GM18873 (cell line): ENCODE results near the gene SLC35A1.

Experiments used
- ATAC-seq: cut with Tn5 transposase; IDR thresholded peaks from one replicate; pipeline ENCODE4 v1.9.1; 2021; ENCODE audit warnings: mild to moderate bottlenecking, moderate library complexity, moderate number of reproducible peaks; ENCODE audit not compliant: unreplicated experiment, low FRiP score

Gene SLC35A1

DNA sequence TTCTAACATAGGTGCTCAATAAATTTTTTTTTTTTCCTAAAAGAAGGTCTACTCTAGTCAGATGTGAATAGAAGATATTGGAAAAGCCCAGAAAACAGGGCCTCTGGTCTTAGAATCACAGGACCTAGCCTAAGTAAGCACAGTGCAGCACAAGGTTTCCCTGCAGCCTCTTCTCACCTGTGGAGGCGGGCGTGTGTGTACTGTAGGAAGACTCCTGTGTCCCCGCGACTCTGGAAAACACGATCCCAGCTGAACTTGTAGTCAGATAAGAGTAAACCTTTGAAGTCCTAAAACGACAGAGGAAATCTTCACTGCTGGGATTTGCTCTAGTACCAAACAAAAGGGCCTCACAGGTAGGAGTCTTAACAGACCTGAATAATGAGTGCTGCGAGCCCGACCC, 45.7 kb downstream of the SLC35A1 start:
- no peak for ATAC-seq

DNA sequence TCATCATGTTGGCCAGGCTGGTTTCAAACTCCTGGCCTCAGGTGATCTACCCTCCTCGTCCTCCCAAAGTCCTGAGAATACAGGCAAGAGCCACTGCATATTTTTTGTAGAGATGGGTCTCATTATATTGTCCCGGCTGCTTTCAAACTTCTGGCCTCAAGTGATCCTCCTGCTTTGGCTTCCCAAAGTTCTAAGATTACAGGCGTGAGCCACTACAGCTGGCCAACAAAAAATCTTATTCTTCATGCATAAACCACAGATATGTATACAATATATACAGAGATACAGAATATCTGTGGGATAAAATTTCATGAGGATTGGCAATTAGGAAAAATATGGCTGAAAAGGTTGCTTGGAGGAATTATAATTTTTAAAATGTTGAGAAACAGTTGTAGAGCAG, 49.9 kb downstream of the SLC35A1 start:
- no peak for ATAC-seq

DNA sequence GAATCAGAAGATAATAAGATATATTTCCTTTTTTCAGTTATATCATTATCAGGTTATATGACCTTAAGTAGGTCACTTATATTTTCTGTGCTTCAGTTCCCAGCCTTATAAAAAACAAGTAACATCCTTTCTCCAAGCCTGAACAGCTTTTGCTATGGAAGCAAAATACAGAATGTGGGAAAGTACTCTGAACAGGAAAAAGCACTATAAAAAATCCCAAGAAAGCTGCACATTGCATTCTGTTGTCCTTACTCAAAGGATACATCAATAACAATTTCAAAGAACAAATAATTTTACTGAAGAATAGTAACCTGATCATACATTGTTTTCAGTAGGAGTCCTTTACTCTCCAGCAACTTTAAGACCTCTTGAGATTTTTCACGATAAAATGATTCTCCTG, 56.4 kb downstream of the SLC35A1 start:
- no peak for ATAC-seq

DNA sequence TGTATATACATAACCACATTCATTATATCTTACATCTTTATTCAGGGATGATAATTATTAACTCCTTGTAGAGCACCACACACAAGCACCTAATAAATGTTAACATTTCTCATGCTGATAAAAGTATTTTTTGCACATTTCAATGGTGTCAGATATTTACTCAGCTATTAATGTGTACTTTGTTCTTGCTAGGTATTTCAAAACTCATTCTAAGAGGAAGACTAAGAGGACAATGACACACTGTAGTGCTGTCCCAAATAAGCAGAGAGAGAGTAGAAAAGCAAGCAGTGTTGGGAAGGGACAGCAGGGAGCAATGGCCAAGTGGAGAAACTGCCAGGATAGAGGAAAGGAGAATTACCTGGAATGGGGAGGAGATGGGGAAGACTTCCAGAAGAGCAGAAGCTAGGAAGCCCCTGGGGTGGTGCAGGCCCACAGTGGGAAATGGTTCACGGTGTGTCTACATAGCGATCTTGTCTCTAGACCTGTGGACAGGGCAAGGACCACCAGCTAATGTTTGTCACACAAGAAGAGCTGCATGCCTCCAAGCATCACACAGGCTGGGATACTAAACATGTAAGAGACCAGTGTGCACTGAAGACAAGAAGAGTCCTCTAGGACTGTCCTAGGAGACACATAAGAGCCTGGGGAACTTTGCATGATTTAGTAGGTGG, 61.7 kb downstream of the SLC35A1 start:
- no peak for ATAC-seq

DNA sequence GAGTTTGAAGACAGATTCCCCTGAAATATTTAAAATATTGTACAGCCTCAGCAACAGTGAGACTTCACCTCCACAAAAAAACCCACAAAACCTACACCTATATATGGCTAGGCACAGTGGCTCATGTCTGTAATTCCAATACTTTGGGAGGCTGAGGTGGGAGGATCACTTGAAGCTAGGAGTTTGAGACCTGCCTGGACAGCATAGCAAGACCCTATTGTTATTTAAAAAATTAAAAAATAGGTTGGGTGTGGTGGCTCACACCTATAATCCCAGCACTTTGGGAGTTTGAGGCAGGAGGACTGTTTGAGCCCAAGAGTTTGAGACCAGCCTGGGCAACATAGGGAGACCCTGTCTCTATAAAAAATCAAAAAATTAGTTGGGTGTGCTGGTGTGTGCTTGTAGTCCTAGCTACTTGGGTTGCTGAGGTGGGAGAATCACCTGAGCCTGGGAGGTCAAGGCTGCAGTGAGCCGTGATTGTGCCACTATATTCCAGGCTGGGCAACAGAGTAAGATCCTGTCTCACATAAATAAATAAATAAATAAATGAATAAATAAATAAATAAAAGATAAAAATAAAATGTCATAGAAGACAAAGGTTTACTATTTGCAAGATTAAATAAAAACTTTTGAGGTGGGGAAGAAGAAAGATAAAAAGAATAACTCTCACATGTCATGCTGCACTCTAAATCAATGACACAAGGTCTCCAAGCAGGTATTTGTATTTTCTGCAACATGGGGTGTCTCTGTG, 65.9 kb downstream of the SLC35A1 start:
- no peak for ATAC-seq

DNA sequence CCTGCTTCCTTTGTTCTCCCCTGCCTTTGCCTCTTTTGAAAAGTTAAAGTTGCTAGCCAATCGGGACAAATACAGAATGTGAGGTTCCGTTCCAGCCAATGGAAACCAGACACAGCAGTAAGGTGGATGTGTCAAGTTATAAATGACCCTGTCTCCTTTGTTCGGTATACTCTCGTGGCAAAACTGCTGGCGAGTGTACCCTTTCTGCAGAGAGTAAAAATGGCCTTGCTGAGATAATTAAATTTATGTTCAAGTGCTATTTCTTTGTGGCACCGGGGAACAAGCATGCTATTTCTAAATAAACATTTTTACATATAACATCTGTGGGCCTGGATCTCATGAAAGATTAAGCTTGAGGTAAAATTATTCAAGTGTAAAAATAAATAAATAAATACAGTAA, 66.8 kb downstream of the SLC35A1 start:
- ATAC-seq: no peak

DNA sequence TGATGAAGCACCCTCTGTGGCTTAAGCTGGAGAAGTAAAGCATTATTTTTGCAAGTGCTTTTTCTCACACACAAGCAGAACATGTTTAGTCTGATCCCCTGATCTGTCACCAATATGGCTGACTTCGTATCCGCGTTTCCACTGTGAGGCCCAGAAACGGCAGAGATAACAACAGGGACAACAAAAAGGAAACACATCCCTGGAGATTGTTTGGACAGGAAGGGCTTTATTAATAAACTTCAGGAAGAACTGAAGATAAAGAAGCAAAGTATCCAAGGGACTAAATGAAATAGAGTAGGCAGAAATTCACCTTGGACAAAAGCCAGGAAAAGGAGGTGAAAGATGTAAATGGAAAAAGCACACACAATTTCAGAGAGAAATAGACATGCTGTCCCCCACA, 67.8 kb downstream of the SLC35A1 start:
- no peak for ATAC-seq

DNA sequence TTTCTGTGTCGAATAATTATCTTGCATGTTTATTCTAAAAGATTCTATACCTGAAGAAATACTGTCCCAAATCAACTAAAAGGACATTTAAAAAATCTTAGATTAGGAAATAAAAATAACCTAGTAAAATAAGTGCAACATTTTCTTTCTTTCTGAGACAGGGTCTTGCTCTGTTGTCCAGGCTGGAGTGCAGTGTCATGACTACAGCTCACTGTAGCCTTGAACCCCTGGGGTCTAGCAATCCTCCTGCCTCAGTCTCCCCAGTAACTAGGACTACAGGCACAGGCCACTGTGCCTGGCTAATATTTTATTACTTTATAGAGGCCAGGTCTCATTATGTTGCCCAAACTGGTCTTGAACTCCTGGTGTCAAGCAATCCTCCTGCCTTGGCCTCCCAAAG, 68.3 kb downstream of the SLC35A1 start:
- ATAC-seq: no peak

DNA sequence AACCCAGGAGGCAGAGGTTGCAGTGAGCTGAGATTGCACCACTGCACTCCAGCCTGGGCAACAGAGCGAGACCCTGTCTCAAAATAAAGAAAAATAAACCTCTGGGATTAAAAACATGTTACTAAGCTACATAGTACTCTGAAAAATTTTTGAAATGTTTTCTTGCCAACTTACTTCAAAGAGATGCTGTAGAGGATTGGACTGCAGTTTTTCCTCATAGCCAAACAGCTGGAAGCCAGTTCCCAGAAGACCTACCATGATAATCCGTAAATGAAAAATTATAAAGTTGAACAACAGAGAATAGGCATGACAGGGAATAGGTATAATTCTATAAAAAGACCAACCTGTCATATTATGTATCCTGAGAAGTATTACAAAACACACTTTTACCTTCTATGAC, 69.0 kb downstream of the SLC35A1 start:
- no peak for ATAC-seq

DNA sequence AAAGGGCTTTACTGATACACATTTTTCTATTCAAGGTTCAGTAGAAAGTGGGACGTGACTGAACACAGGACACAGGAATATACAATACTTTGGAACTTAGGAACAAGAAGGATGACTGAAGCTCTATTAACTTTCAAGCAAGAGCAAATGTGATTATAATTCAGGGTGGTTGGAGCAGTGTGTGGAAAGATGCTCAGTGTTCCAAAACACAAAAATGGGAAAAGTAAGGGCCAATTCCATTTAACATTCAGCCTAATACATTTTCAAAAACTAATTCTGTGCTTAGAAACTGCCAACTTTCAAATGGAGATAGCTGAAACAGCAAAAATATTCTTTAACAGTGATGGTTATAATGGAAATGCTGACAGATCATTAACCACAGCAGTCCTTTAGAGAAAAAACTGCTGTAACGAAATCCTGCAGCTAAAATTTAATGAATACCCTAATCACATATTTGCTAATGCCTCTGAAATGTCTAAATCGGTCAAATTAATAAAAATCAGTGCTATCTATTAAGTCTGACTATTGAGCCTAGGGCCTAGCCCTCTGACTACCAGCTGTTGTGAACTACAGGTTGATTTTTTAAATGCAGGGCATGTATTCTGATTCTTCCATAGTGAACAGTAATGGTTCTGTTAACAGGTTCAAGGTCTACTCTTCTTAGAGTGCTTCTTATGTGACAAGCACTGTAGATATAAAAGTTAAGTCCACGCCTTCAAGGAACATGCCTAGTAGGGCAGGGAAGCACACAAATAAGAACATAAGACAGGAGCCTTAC, 71.1 kb downstream of the SLC35A1 start:
- no peak for ATAC-seq

DNA sequence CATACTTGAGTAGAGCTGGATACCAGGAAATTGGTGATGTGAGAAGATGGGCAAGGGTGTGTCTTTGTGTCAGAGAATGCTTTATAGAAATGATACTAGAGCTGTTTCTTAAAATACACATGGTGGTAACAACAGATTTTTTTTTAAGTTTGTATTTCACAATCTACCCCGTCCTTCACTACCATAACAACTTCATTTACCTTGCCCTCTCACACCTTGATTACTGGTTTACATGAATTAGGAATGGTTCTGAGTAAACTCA, 71.6 kb downstream of the SLC35A1 start:
- no peak for ATAC-seq

DNA sequence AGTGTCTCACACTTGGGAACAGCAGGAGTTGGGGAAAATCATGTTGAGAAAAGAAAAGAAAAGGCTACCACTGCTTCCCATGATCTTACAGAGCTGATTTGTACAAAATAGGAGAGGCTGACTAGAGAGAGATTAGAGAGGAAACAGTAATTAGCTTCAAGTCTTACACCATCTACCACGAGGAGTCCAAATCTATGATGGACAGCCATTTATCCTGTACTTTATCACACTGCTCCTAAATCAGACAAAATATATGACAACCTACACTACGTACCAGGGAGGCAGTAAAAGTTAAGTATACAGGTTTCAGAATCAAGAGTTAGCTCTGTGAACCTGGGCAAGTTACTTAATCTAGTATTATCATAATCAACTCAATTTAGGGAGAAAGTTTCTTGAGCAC, 79.0 kb downstream of the SLC35A1 start:
- ATAC-seq: no peak

DNA sequence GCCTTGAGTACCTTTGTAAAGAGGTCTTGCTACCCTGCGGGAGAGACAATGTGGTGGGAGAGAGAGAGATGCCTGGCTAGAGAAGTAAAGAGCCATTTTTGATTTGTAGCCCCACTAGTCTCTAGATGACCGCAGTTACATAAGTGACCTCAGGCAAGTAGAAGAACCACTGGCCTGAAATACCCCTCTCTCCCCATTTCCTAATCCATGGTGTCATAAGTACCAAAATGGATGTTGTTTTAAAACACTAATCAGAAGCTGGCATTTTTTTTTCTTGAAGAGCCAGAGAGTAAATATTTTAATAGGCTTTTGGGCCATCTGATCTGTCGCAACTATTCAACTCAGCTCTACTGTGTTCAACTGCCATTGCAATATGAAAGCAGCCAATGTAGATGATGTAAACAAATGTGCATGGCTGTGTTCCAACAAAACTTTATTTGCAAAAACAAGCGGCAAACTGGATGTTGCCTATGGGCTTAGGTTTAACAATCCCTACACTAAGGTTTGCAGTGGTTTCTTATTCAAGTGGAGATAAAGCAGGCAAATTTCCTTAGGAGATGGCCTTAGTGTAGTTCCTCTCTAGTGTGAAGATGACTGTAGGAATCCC, 80.5 kb downstream of the SLC35A1 start:
- ATAC-seq: no peak

DNA sequence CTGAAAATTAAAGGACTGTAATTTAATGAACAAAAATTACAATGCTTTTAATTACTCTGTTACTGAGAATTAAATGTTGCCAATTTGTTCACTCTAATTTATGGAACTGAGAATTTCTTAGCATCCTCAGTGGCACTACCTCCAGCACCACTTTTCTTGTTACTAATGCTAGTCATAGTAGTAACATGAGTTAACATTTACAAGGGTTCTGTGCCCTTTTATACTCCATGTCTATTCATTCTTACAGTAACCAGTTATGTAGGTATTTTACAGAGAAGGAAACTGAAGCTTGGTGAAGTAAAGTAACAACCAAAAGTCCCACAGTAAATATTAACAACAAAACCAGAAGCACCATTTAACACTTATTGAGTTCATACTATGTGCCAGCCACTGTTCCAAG, 82.7 kb downstream of the SLC35A1 start:
- no peak for ATAC-seq

DNA sequence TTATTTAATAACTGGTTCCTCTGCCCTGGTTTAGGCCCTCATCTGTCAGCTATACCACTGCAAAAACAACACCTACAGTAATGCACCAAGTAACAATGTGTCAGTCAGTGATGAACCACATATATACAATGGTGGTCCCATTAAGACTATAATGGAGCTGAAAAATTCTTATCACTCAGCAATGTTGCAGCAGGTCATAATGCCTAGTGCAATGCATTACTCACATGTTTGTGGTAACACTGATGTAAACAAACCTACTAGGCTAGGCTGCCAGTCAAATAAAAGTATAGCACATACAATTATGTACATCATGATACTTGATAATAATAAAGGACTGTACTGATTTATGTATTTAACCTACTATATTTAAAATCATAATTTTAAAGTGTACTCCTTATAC, 85.7 kb downstream of the SLC35A1 start:
- ATAC-seq: no peak

DNA sequence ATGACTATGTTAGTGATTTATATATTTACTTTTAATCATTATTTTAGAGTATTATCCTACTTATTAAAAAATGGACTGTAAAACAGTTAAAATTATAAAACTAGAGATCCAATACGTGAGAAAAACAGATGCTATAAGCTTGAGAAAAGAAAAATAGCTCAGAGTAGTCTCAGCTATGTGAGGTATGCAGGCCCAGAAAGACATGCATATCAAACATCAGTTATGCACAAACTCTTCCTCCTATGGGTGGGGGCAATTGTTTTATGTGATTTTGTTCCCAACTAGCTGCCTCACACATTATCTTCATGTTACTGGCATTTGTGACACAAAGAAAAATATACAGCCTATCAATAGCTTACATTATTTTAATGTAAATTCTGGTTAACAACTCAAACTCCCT, 88.2 kb downstream of the SLC35A1 start:
- no peak for ATAC-seq
